CD4-positive, alpha-beta T cell (primary cell): ENCODE data around the gene SPATA16. TPM values are rescaled to one million over a fixed set of nuclear protein-coding genes. Genes with fewer than 3 reads are reported as not detected.

Source experiments
- ATAC-seq: fragments of 200-7000 bp; cut with Tn5 transposase; one replicate; pipeline ENCODE4 v1.10.0; 2022; ENCODE audit warnings: mild to moderate bottlenecking; ENCODE audit not compliant: poor library complexity
- CTCF ChIA-PET: fragments of 350-600 bp; sonication (Branson Sonifier 250); formaldehyde crosslinking; loops from one replicate; lab custom pipeline; 2021; ENCODE audit warnings: antibody characterized with exemption, inconsistent platforms; lab: Charles Lee
- POLR2A ChIA-PET: fragments of 350-600 bp; sonication (Branson Sonifier 250); formaldehyde crosslinking; loops from one replicate; lab custom pipeline; 2021; ENCODE audit warnings: antibody characterized with exemption, inconsistent platforms; lab: Charles Lee
- DNase-seq, 14 experiments: peaks; one replicate each; pipeline ENCODE4 v3.0.0-alpha.2; 2013 to 2020; ENCODE audit warnings: mixed read lengths in 2 of 14
- H3K27ac ChIP-seq, 2 donors: one replicate each; pipeline versions ENCODE4 v1.5.1 to v1.7.0; 2013; ENCODE audit warnings: low read length in 2 of 2, low read depth in 1 of 2, mild to moderate bottlenecking in 1 of 2
- H3K27me3 ChIP-seq, 2 experiments: 1 replicate in 1 of 2; 2 replicates in 1 of 2; pipeline versions ENCODE4 v1.6.1 to v1.7.0; 2013; ENCODE audit warnings: low read length in 2 of 2, control low read depth in 1 of 2, mild to moderate bottlenecking in 1 of 2, moderate library complexity in 1 of 2; ENCODE audit not compliant: insufficient read depth in 2 of 2, control insufficient read depth in 1 of 2
- H3K36me3 ChIP-seq: one replicate; pipeline ENCODE4 v1.6.1; 2013; ENCODE audit warnings: low read length, control low read depth; ENCODE audit not compliant: insufficient read depth
- H3K4me1 ChIP-seq: one replicate; pipeline ENCODE4 v1.6.1; 2013; ENCODE audit warnings: low read length, control low read depth; ENCODE audit not compliant: insufficient read depth
- H3K4me3 ChIP-seq: one replicate; pipeline ENCODE4 v1.5.1; 2013; ENCODE audit warnings: mild to moderate bottlenecking, low read length, moderate library complexity
- H3K9me3 ChIP-seq, 2 experiments: 1 replicate in 1 of 2; 2 replicates in 1 of 2; pipeline versions ENCODE4 v1.6.1 to v1.7.0; 2013; ENCODE audit warnings: low read length in 2 of 2, mild to moderate bottlenecking in 2 of 2, control low read depth in 1 of 2, moderate library complexity in 1 of 2; ENCODE audit not compliant: control insufficient read depth in 1 of 2, insufficient read depth in 1 of 2
- H3K27ac Mint-ChIP-seq: one replicate; pipeline ENCODE4 v1.8.0; 2020; ENCODE audit warnings: mixed read lengths
- H3K27me3 Mint-ChIP-seq: one replicate; pipeline ENCODE4 v1.8.0; 2021; ENCODE audit warnings: mixed read lengths
- H3K36me3 Mint-ChIP-seq: one replicate; pipeline ENCODE4 v1.8.0; 2021; ENCODE audit warnings: low read depth, mixed read lengths
- H3K4me1 Mint-ChIP-seq: one replicate; pipeline ENCODE4 v1.8.0; 2021; ENCODE audit warnings: low read depth, mixed read lengths
- H3K4me3 Mint-ChIP-seq: one replicate; pipeline ENCODE4 v1.8.0; 2020; ENCODE audit warnings: mild to moderate bottlenecking, mixed read lengths
- H3K9me3 Mint-ChIP-seq: one replicate; pipeline ENCODE4 v1.8.0; 2020; ENCODE audit warnings: mixed read lengths
- CTCF ChIP-seq: fragments of 200-600 bp; IDR thresholded peaks from one replicate; pipeline ENCODE4 v1.8.0; 2022; ENCODE audit warnings: antibody characterized with exemption, mild to moderate bottlenecking
- intact Hi-C, 2 experiments: fragments of 100-400 bp; cut with DNase I in 1 of 2; cut with micrococcal nuclease in 1 of 2; formaldehyde crosslinking; loops; one replicate each; pipeline versions ENCODE4 v1.15.1 to v1.9.0; 2023 to 2025; cut with DNase I, micrococcal nuclease
- total RNA-seq, 174 experiments: library from RNA in 2 of 174; stranded (reverse) in 2 of 174; gene quantifications; one replicate each; pipeline ENCODE4 v1.2.3 and lab custom pipeline; 2021 to 2026

The SPATA16 gene
- total RNA-seq, 2 experiments from 2014 or later = not detected

DNA sequence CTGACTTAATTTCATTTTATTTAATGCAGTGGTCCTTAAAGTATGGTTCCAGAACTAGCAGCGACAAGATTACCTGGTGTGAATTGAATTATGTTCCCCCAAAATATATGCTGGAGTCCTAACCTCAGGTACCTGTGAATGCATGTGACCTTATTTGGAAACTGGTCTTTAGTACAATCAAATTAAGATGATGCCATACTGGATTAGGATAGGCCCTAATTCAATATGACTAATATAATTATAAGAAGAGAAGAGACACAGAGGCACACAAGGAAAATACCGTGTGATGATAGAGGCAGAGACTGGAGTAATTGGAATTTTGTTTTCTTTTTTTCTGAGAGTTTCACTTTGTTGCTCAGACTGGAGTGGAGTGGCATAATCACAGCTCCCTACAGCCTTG is 12.6 kb upstream of the SPATA16 start:
- DNase-seq (no peak), ATAC-seq (no peak)
- CTCF ChIA-PET = no interaction called here
- Mint-ChIP-seq H3K4me3 (no peak overlapping the region), H3K27ac (no peak overlapping the region), H3K27me3 (no peaks in the 10 kb centered on the region), H3K9me3 (no peaks in the 10 kb centered on the region), H3K4me1 (no peaks in the 10 kb centered on the region), H3K36me3 (no peaks in the 10 kb centered on the region)
- no peak overlapping the region for H3K4me3 ChIP-seq
- no peak for TF ChIP-seq CTCF
- POLR2A ChIA-PET = no interaction called here
- H3K27me3 ChIP-seq = no peaks in the 10 kb centered on the region
- H3K27ac ChIP-seq = no peak overlapping the region
- no peaks in the 10 kb centered on the region for H3K4me1 ChIP-seq
- H3K36me3 ChIP-seq = no peaks in the 10 kb centered on the region
- intact Hi-C loops = no loop called here
- no peaks in the 10 kb centered on the region for H3K9me3 ChIP-seq

DNA sequence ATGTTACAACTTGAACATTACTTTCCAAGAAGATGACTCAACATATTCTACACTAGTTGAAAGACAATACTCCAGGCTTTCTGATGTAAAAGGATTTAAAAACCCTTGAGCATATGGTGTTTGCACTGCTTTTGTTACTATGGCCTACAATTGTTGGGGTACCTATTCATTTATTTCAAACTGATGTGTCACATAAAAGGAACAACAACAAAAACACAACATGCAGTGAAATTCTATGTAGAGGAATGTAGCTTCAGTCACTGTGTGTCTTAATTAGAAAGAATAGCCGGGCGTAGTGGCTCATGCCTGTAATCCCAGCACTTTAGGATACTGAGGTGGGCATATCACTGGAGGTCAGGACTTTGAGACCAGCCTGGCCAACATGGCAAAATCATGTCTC is 1.6 kb downstream of the SPATA16 start:
- no peak for DNase-seq
- H3K4me1 Mint-ChIP-seq = no peaks in the 10 kb centered on the region
- H3K36me3 ChIP-seq = no peaks in the 10 kb centered on the region
- ATAC-seq = no peak
- H3K9me3 Mint-ChIP-seq = no peaks in the 10 kb centered on the region
- ChIA-PET POLR2A (no interaction called here), CTCF (no interaction called here)
- no peaks in the 10 kb centered on the region for H3K4me1 ChIP-seq
- H3K27ac Mint-ChIP-seq = no peak overlapping the region
- no peaks in the 10 kb centered on the region for H3K27me3 Mint-ChIP-seq
- H3K36me3 Mint-ChIP-seq = no peaks in the 10 kb centered on the region
- H3K27me3 ChIP-seq = no peaks in the 10 kb centered on the region
- H3K9me3 ChIP-seq = peaks cover 0 to 4% of the 10 kb centered on the region in 2 experiments
- TF ChIP-seq CTCF = no peak
- intact Hi-C loops = no loop called here
- H3K4me3 ChIP-seq = no peak overlapping the region
- no peak overlapping the region for H3K27ac ChIP-seq
- H3K4me3 Mint-ChIP-seq = no peak overlapping the region

DNA sequence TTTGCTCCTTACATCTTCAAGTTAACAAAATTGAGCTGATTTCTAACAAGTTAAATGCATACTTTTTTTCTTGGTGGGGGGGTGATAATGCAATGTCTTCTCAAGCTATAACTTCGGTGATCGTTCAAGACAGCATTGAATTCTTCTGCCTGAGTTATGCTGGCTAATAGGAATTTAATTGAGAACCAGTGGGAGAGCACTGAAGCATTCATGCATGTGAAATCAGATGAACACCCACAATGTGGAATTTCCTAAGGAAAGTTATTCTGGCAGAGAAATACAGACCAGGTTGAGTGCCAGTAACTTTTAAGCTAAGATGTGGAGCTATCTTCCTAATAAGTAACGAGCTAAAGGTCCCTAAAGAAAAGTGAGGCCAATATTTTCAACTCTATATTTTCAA is 3.0 kb downstream of the SPATA16 start:
- Histone ChIP-seq H3K27ac (no peak overlapping the region), H3K4me3 (no peak overlapping the region), H3K27me3 (no peaks in the 10 kb centered on the region), H3K9me3 (peaks cover 0 to 4% of the 10 kb centered on the region in 2 experiments), H3K36me3 (no peaks in the 10 kb centered on the region), H3K4me1 (no peaks in the 10 kb centered on the region)
- Mint-ChIP-seq H3K9me3 (no peaks in the 10 kb centered on the region), H3K36me3 (no peaks in the 10 kb centered on the region), H3K27me3 (no peaks in the 10 kb centered on the region), H3K4me3 (no peak overlapping the region), H3K27ac (no peak overlapping the region), H3K4me1 (no peaks in the 10 kb centered on the region)
- no peak for ATAC-seq
- POLR2A ChIA-PET = no interaction called here
- TF ChIP-seq CTCF = no peak
- intact Hi-C loops = no loop called here
- no peak for DNase-seq
- CTCF ChIA-PET = no interaction called here
